HG03439 (cell line): ENCODE measurements around the gene WDR81.

ENCODE experiments used
- ATAC-seq: cut with Tn5 transposase; IDR thresholded peaks from one replicate; pipeline ENCODE4 v1.9.1; 2021; ENCODE audit warnings: mild to moderate bottlenecking, moderate library complexity; ENCODE audit not compliant: unreplicated experiment

WDR81 gene

DNA sequence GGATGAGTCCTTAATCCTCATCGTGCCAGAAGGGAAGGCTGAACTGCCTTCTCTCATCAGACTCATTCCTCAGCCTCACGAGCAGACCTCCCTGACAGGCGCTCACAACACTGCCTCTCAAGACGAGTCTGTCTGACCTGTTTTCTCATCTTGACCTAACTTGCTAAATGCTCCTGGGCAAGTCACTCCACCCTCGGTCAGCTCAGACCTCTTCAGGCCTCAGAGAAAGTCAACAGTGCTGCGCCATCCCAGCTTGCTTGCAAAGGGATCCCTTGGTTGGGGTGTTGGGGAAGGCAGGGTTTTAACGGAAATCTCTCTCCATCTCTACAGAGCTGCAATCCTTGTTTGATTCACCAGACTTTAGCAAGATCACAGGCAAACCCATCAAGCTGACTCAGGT, 52.4 kb downstream of the WDR81 start:
- ATAC-seq: no peak

DNA sequence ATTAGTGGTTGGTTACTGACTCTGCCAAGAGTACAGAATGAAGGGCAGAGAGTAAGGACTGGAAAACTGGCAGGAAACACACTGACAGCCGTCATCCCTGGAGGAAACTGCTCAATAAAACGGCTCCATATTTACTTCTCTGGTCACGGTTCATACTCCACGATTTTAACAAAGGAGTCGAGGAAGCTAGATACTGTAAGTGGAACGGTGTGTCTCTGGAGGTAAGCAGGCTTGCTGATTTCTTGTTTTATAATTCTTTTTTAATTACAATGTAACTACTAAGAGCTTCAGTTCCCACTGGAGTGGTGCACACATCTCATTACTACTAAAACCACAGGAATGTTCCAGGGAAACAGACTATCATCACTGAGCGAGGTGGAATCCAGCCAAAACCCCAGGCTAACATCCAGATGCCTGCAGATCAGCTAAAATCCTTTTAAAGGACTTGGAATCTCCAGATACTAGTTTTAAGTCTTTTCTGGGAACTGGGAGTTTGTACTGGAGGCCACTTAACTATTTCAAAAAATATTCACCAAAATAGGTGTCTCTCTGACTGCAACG, 55.1 kb downstream of the WDR81 start:
- no peak for ATAC-seq

DNA sequence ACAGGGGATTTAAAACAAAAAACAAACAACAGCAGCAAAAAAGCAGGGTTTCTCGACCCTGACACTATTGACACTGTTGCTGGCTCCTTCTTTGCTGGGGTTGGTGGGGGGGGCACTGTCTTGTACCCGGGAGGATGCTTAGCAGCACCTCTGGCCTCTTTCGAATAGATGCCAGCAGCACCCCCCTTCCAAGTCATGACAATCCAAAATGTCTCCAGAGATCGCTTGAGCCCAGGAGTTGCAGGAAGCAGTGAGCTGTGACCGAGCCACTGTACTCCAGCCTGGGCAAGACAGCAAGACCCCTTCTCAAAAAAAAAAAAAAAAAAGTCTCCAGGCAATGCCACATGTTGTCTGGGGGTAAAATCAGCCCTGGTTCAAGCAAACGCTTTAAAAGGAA, 57.7 kb downstream of the WDR81 start:
- ATAC-seq: no peak

DNA sequence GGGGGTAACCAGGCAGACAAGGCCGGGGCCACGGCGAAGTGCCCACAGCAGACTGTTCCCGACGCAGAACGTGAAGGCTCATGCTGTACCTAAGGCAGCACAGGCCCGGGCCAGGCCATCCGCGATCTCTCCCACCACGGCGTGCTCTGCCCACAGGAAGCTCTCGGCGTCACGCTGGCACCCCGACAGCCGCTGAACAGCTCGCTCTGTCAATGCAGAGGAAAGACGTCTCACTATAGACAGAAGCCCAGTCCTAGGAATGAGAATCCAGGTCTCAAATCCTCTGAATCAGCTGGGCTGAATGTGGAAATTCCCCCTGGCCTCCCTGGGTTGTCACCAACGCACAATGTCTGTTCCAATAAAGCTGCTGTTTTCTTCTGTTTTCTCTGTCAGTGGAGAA, 58.8 kb downstream of the WDR81 start:
- no peak for ATAC-seq

DNA sequence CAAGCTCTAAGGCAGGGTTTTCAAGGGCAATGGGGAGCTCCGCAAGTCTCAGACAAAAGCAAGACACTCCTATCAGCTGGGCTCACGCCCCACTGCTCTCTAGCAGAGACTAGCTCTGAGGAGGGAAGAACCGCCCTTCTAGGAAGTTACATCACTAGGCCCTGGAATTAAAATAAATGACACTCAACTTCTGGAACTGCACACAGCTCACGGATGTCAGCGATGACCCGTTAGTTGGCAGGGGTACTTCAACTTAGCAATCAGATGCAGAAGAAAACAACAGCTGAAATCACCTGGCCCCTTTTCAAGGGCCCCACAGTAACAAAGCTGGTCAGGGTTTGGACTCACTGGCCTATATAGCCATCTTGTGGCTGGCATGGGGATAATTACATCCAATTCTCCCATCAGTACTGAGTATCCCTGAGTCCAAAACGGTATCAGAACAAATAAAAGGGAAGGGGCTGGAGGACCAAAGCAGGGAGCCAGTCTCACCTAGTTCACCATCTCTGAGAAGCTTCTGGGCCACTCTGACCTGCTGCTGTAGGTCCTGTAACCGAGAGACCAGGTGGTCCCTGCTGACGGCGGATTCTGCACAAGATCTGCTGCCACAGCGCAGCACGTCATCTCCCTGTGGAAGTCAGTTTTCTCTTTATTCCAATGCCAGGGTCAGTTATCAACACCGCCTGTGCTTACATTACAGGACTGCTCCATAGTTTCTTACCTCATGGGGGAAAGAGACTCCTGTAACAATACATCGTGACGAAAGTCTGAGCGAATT, 59.5 kb downstream of the WDR81 start:
- no peak for ATAC-seq

DNA sequence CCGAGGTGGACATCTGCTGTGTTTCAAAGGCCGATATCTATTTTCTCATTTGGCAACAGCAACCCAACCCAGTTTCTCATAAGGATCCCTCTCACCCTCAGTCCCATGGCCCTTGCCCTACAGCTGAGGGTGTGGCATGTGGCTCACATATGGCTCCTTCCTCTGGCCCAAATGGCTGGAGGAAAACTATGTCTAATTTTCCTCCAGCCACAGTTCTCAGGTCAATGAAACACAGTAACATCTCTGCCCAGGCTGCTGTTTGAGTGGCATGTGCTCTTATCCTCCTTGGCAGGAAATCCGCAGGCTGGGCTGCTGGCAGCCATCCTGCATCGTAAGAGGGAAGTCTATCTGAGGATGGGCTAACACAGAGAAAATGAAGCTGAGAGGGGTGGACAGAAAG, 61.4 kb downstream of the WDR81 start:
- ATAC-seq: no peak

DNA sequence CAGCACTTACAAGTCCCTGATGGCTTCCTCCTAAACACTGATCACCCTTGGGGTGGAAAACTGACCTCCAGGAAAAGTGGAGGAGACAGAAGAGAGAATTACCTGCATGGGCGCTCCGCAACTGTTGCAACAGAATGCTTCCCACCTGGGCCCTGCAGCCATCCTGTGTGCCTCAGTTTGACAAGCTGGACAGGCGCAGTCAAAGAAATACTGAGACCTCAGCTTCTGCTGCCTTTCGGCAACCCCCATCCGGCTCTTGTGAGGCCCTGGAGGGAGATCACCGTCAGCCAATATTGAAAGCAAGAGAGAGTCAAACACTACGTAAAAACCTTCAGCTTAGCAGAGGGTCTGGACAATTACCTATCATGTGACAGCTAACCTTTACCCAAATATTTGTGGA, 62.2 kb downstream of the WDR81 start:
- no peak for ATAC-seq

DNA sequence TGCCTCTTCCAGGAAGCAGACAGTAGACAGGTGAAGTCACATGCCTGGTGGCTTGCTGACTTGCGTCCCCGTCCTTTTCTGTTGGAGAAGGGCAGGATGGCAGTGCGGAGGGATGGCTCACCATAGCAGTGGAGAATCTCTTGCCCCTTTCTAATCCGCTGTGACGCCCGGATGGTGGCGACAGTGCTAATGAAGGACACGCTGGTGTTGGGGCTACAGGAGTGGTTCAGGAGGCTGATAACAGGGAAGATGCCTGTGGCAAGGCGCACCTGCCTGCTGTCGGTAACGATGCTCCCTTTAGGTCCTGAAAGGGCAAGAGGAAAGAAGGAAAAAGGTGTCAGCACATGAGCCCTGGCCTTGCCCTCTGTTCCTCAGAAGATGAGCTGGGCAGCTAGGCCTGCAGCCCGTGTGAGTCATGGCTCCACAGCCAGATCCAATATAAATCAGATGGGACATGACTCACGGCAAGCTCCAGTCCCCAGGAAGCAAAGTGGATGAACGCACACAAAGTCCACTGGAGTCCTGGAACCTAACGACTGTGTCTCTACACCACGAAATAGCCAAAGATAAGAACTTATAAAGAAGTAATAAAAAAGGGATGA, 62.9 kb downstream of the WDR81 start:
- no peak for ATAC-seq
